WTC11 (cell line): Measurements from ENCODE around the gene VPS4B. TPM values are rescaled to one million over a fixed set of nuclear protein-coding genes. Genes with fewer than 3 reads are reported as not detected.

Experiments used
- ATAC-seq: fragments of 200-7000 bp; cut with Tn5 transposase; 2 replicates; pipeline ENCODE4 v1.10.0; 2021; ENCODE audit warnings: mild to moderate bottlenecking, moderate library complexity
- CTCF ChIA-PET: fragments of 300-600 bp; sonication (Branson Sonifier 250); formaldehyde crosslinking; loops from one replicate; lab custom pipeline; 2021; ENCODE audit warnings: antibody characterized with exemption; lab: Charles Lee
- POLR2A ChIA-PET: fragments of 350-600 bp; sonication (Branson Sonifier 250); formaldehyde crosslinking; loops from one replicate; lab custom pipeline; 2021; ENCODE audit warnings: antibody characterized with exemption; lab: Charles Lee
- DNase-seq: peaks from one replicate; pipeline ENCODE4 v3.0.0; 2021; ENCODE audit warnings: low spot score
- H3K27ac Mint-ChIP-seq: 2 replicates; pipeline ENCODE4 v1.8.0; 2021; ENCODE audit warnings: mixed read lengths
- H3K27me3 Mint-ChIP-seq: 2 replicates; pipeline ENCODE4 v1.8.0; 2021; ENCODE audit warnings: low read depth, mild to moderate bottlenecking, moderate library complexity, mixed read lengths
- H3K36me3 Mint-ChIP-seq: 2 replicates; pipeline ENCODE4 v1.8.0; 2021; ENCODE audit warnings: mixed read lengths
- H3K4me1 Mint-ChIP-seq: 2 replicates; pipeline ENCODE4 v1.8.0; 2022; ENCODE audit warnings: mixed read lengths
- H3K4me3 Mint-ChIP-seq: 2 replicates; pipeline ENCODE4 v1.8.0; 2021; ENCODE audit warnings: mild to moderate bottlenecking, moderate library complexity, mixed read lengths
- H3K9me3 Mint-ChIP-seq: 2 replicates; pipeline ENCODE4 v1.8.0; 2021; ENCODE audit warnings: mixed read lengths
- AR ChIP-seq: fragments of 250-450 bp; sonication (Bioruptor Pico); IDR thresholded peaks from 2 replicates; pipeline ENCODE4 v1.9.0; 2021; ENCODE audit warnings: mild to moderate bottlenecking
- ATF1 ChIP-seq: sonication (generic); formaldehyde crosslinking; IDR thresholded peaks from 2 replicates; pipeline ENCODE4 v1.8.1; 2023; ENCODE audit warnings: mild to moderate bottlenecking, moderate library complexity, missing genetic modification reagents
- ATF6 ChIP-seq: sonication (generic); formaldehyde crosslinking; IDR thresholded peaks from 2 replicates; pipeline ENCODE4 v1.8.1; 2023; ENCODE audit warnings: mild to moderate bottlenecking, missing genetic modification reagents
- CBFB ChIP-seq: sonication (generic); formaldehyde crosslinking; IDR thresholded peaks from 2 replicates; pipeline ENCODE4 v1.8.1; 2022; ENCODE audit warnings: mild to moderate bottlenecking, low read depth, missing genetic modification reagents
- CTCF ChIP-seq: fragments of 200-600 bp; IDR thresholded peaks from 2 replicates; pipeline ENCODE4 v1.8.0; 2022; ENCODE audit warnings: antibody characterized with exemption
- ELF4 ChIP-seq: sonication (generic); formaldehyde crosslinking; IDR thresholded peaks from 2 replicates; pipeline ENCODE4 v1.8.1; 2022; ENCODE audit warnings: low read depth, mild to moderate bottlenecking, moderate library complexity, missing genetic modification reagents
- FOXP1 ChIP-seq: sonication (generic); formaldehyde crosslinking; IDR thresholded peaks from 2 replicates; pipeline ENCODE4 v1.8.0; 2022; ENCODE audit warnings: missing genetic modification reagents, mild to moderate bottlenecking, moderate library complexity, borderline replicate concordance
- GABPB1 ChIP-seq: sonication (generic); formaldehyde crosslinking; IDR thresholded peaks from 2 replicates; pipeline ENCODE4 v1.8.1; 2023; ENCODE audit warnings: mild to moderate bottlenecking, missing genetic modification reagents
- JUN ChIP-seq: sonication (generic); formaldehyde crosslinking; IDR thresholded peaks from 2 replicates; pipeline ENCODE4 v1.8.0; 2023; ENCODE audit warnings: mild to moderate bottlenecking, missing genetic modification reagents
- NFATC4 ChIP-seq: fragments of 250-450 bp; sonication (Bioruptor Pico); IDR thresholded peaks from 2 replicates; pipeline ENCODE4 v1.9.0; 2021; ENCODE audit warnings: mild to moderate bottlenecking
- NFE2L1 ChIP-seq: sonication (generic); formaldehyde crosslinking; IDR thresholded peaks from 2 replicates; pipeline ENCODE4 v1.8.1; 2023; ENCODE audit warnings: missing genetic modification reagents
- NR3C1 ChIP-seq: sonication (generic); formaldehyde crosslinking; conservative IDR thresholded peaks from 2 replicates; pipeline ENCODE4 v1.8.1; 2023; ENCODE audit warnings: low read depth, mild to moderate bottlenecking, missing genetic modification reagents
- SOX15 ChIP-seq: fragments of 250-450 bp; sonication (Bioruptor Pico); IDR thresholded peaks from 2 replicates; pipeline ENCODE4 v1.9.0; 2021; ENCODE audit warnings: mild to moderate bottlenecking
- SP1 ChIP-seq: sonication (generic); formaldehyde crosslinking; conservative IDR thresholded peaks from 2 replicates; pipeline ENCODE4 v1.8.1; 2022; ENCODE audit warnings: missing genetic modification reagents
- TCF7 ChIP-seq: sonication (generic); formaldehyde crosslinking; IDR thresholded peaks from 2 replicates; pipeline ENCODE4 v1.8.0; 2022; ENCODE audit warnings: mild to moderate bottlenecking, low read depth, missing genetic modification reagents, moderate library complexity
- TEAD1 ChIP-seq: sonication (generic); formaldehyde crosslinking; IDR thresholded peaks from 2 replicates; pipeline ENCODE4 v1.8.0; 2022; ENCODE audit warnings: mild to moderate bottlenecking, missing genetic modification reagents
- TEAD4 ChIP-seq: sonication (generic); formaldehyde crosslinking; IDR thresholded peaks from 2 replicates; pipeline ENCODE4 v1.8.0; 2022; ENCODE audit warnings: mild to moderate bottlenecking, missing genetic modification reagents
- TP53 ChIP-seq: sonication (generic); formaldehyde crosslinking; IDR thresholded peaks from 2 replicates; pipeline ENCODE4 v1.8.1; 2023; ENCODE audit warnings: mild to moderate bottlenecking, missing genetic modification reagents
- ZBTB43 ChIP-seq: sonication (generic); formaldehyde crosslinking; IDR thresholded peaks from 2 replicates; pipeline ENCODE4 v1.8.1; 2023; ENCODE audit warnings: mild to moderate bottlenecking, missing genetic modification reagents
- ZNF263 ChIP-seq: sonication (generic); formaldehyde crosslinking; IDR thresholded peaks from 2 replicates; pipeline ENCODE4 v1.8.1; 2022; ENCODE audit warnings: low read depth, mild to moderate bottlenecking, moderate library complexity, missing genetic modification reagents
- ZNF423 ChIP-seq: fragments of 250-450 bp; sonication (Bioruptor Pico); IDR thresholded peaks from 2 replicates; pipeline ENCODE4 v2.1.2; 2022; ENCODE audit warnings: mild to moderate bottlenecking, moderate library complexity
- ZNF512 ChIP-seq: sonication (generic); formaldehyde crosslinking; IDR thresholded peaks from 2 replicates; pipeline ENCODE4 v1.8.1; 2022; ENCODE audit warnings: missing genetic modification reagents, borderline replicate concordance
- ZNF532 ChIP-seq: fragments of 250-450 bp; sonication (Bioruptor Pico); IDR thresholded peaks from 2 replicates; pipeline ENCODE4 v1.9.0; 2021; ENCODE audit warnings: mild to moderate bottlenecking, borderline replicate concordance
- total RNA-seq: library from RNA; stranded (reverse); gene quantifications from 3 replicates; pipeline ENCODE4 v1.2.3, GENCODE V29; 2021

The VPS4B gene
- total RNA-seq, 1 experiment from 2014 or later = 37.8 TPM

GRCh38 chr18:63427558-63427957, 5.3 kb upstream of the VPS4B start:
- ChIA-PET POLR2A (no interaction called here), CTCF (interaction anchor here (0.7 to 1.5 kb wide), 2 partner anchors 12 to 78 kb away, joined by 3 to 4 read pairs; no protein-coding TSS in a partner anchor)
- H3K27ac Mint-ChIP-seq = no peak overlapping the region
- no peak overlapping the region for H3K4me3 Mint-ChIP-seq
- TF ChIP-seq SOX15 (no peak), CBFB (CRISPR knock-in tag) (no peak), CTCF (no peak), SP1 (CRISPR knock-in tag) (no peak), NR3C1 (CRISPR knock-in tag) (no peak), ATF1 (CRISPR knock-in tag) (no peak), TEAD1 (CRISPR knock-in tag) (no peak), TEAD4 (CRISPR knock-in tag) (no peak), ELF4 (CRISPR knock-in tag) (no peak), ZNF263 (no peak), GABPB1 (CRISPR knock-in tag) (no peak), ZNF423 (CRISPR knock-in tag) (no peak), JUN (CRISPR knock-in tag) (no peak), ZBTB43 (CRISPR knock-in tag) (no peak), ATF6 (CRISPR knock-in tag) (no peak)
- H3K27me3 Mint-ChIP-seq = no peaks in the 10 kb centered on the region; the same call in 1 of the 2 replicates
- peaks cover 15% of the 10 kb centered on the region for H3K4me1 Mint-ChIP-seq
- no peaks in the 10 kb centered on the region for H3K9me3 Mint-ChIP-seq
- ATAC-seq (peak; percentile 40), DNase-seq (no peak)
- no peaks in the 10 kb centered on the region for H3K36me3 Mint-ChIP-seq

- Mint-ChIP-seq H3K4me3 (peak overlapping the region; percentile 99), H3K9me3 (no peaks in the 10 kb centered on the region), H3K27me3 (no peaks in the 10 kb centered on the region; the same call in 1 of the 2 replicates), H3K4me1 (peaks cover 22% of the 10 kb centered on the region), H3K27ac (peak overlapping the region; percentile 99), H3K36me3 (peaks cover 4% of the 10 kb centered on the region; the same call in 1 of the 2 replicates)
- ChIA-PET POLR2A (interaction anchor here (1.2 kb wide), 1 partner anchor 57 kb away, joined by 11 read pairs; no protein-coding TSS in a partner anchor), CTCF (interaction anchor here (1.0 to 1.2 kb wide), 2 partner anchors 17 to 57 kb away, joined by 3 to 6 read pairs; no protein-coding TSS in a partner anchor)
- ATAC-seq (peak; percentile 17), DNase-seq (peak; percentile 54)
- TF ChIP-seq TCF7 (CRISPR knock-in tag) (no peak), TP53 (CRISPR knock-in tag) (no peak), ZNF512 (CRISPR knock-in tag) (no peak), NFATC4 (no peak), AR (no peak), NFE2L1 (CRISPR knock-in tag) (0 out of 2 replicates have a peak, but pooled peaks have one; percentile 46), FOXP1 (CRISPR knock-in tag) (no peak), TEAD4 (CRISPR knock-in tag) (no peak), ZNF532 (CRISPR knock-in tag) (no peak)
These were observed 608 bp upstream of the VPS4B start for GRCh38 chr18:63422864-63423304.
